HG02840 (cell line): ENCODE measurements around the gene SPATA12.

Experiments used
- ATAC-seq: cut with Tn5 transposase; IDR thresholded peaks from one replicate; pipeline ENCODE4 v1.9.1; 2021; ENCODE audit warnings: mild to moderate bottlenecking, moderate library complexity, moderate number of reproducible peaks; ENCODE audit not compliant: unreplicated experiment, low FRiP score

The SPATA12 gene

GRCh38 chr3:57048728-57049127, 11.7 kb upstream of the SPATA12 start:
- no peak for ATAC-seq

- no peak for ATAC-seq
These were observed 7.8 kb upstream of the SPATA12 start for GRCh38 chr3:57052662-57053061.

GRCh38 chr3:57053122-57053521, 7.3 kb upstream of the SPATA12 start:
- no peak for ATAC-seq

- no peak for ATAC-seq
These were observed 3.1 kb upstream of the SPATA12 start for GRCh38 chr3:57057351-57057750.

GRCh38 chr3:57059411-57059810, 1.1 kb upstream of the SPATA12 start:
- ATAC-seq: no peak

GRCh38 chr3:57061556-57061955, 1.1 kb downstream of the SPATA12 start:
- no peak for ATAC-seq

- no peak for ATAC-seq
These were observed 1.7 kb downstream of the SPATA12 start for GRCh38 chr3:57062101-57062631.

GRCh38 chr3:57063032-57063431, 2.6 kb downstream of the SPATA12 start:
- ATAC-seq: no peak

GRCh38 chr3:57064001-57064400, 3.5 kb downstream of the SPATA12 start:
- ATAC-seq: no peak

GRCh38 chr3:57064572-57064971, 4.1 kb downstream of the SPATA12 start:
- ATAC-seq: no peak

- no peak for ATAC-seq
These were observed 5.1 kb downstream of the SPATA12 start for GRCh38 chr3:57065588-57065987.

GRCh38 chr3:57066471-57066870, 6.0 kb downstream of the SPATA12 start:
- no peak for ATAC-seq

- ATAC-seq: peak; percentile 97
These were observed 8.1 kb downstream of the SPATA12 start for GRCh38 chr3:57068437-57069089.

GRCh38 chr3:57069503-57069902, 9.0 kb downstream of the SPATA12 start:
- no peak for ATAC-seq

GRCh38 chr3:57073628-57074027, 13.2 kb downstream of the SPATA12 start:
- ATAC-seq: no peak

- no peak for ATAC-seq
These were observed 13.7 kb downstream of the SPATA12 start for GRCh38 chr3:57074135-57074534.

GRCh38 chr3:57076422-57076951, 16.0 kb downstream of the SPATA12 start:
- ATAC-seq: no peak

- no peak for ATAC-seq
These were observed 17.3 kb downstream of the SPATA12 start for GRCh38 chr3:57077630-57078343.

GRCh38 chr3:57078344-57078634, 17.8 kb downstream of the SPATA12 start:
- no peak for ATAC-seq

- ATAC-seq: no peak
These were observed 18.4 kb downstream of the SPATA12 start for GRCh38 chr3:57078635-57079473.

- ATAC-seq: no peak
These were observed 19.0 kb downstream of the SPATA12 start for GRCh38 chr3:57079474-57079831.
